Neural cell (in vitro differentiated cells): ENCODE measurements around the gene ELANE. TPM values are rescaled to one million over a fixed set of nuclear protein-coding genes. Genes with fewer than 3 reads are reported as not detected.

Experiments used
- H2AFZ ChIP-seq: fragments of 200-600, 300-800 bp; sonication (generic), shearing (Covaris generic); 2 replicates; pipeline ENCODE4 v1.6.0; 2014; ENCODE audit warnings: low read depth, mild to moderate bottlenecking, antibody characterized with exemption, low read length, moderate library complexity
- H3F3A ChIP-seq: fragments of 200-600 bp; shearing (Covaris generic); 2 replicates; pipeline ENCODE4 v1.6.1; 2016; ENCODE audit warnings: mild to moderate bottlenecking, moderate library complexity, mixed read lengths, antibody characterized with exemption, low read length; ENCODE audit not compliant: insufficient read depth, poor library complexity, severe bottlenecking
- H3K27ac ChIP-seq: fragments of 200-600, 300-800 bp; sonication (generic), shearing (Covaris generic); 2 replicates; pipeline ENCODE4 v1.5.1; 2014; ENCODE audit warnings: mild to moderate bottlenecking, low read length, moderate library complexity
- H3K27me3 ChIP-seq: fragments of 300-800, 200-600 bp; sonication (generic), shearing (Covaris generic); 2 replicates; pipeline ENCODE4 v1.6.0; 2014; ENCODE audit warnings: mild to moderate bottlenecking, low read depth, low read length, moderate library complexity; ENCODE audit not compliant: insufficient read depth
- H3K36me3 ChIP-seq: fragments of 300-800, 200-600 bp; sonication (generic), shearing (Covaris generic); 2 replicates; pipeline ENCODE4 v1.5.1; 2014; ENCODE audit warnings: mild to moderate bottlenecking, antibody characterized with exemption, low read length, moderate library complexity; ENCODE audit not compliant: insufficient read depth
- H3K4me2 ChIP-seq: fragments of 300-800, 200-600 bp; sonication (generic), shearing (Covaris generic); 2 replicates; pipeline ENCODE4 v1.6.0; 2014; ENCODE audit warnings: mild to moderate bottlenecking, low read length
- H3K4me3 ChIP-seq: fragments of 300-800, 200-600 bp; sonication (generic), shearing (Covaris generic); 2 replicates; pipeline ENCODE4 v1.5.1; 2014; ENCODE audit warnings: mild to moderate bottlenecking, low read length, moderate library complexity
- H3K79me2 ChIP-seq: fragments of 200-600 bp; shearing (Covaris generic); replicated peaks from 2 replicates; pipeline ENCODE4 v1.6.0; 2014; ENCODE audit warnings: mild to moderate bottlenecking, low read length, moderate library complexity; ENCODE audit not compliant: insufficient read depth
- H3K9ac ChIP-seq: fragments of 300-800, 200-600 bp; sonication (generic), shearing (Covaris generic); 2 replicates; pipeline ENCODE4 v1.6.1; 2016; ENCODE audit warnings: mild to moderate bottlenecking, low read length, mixed read lengths
- H3K9me2 ChIP-seq: fragments of 200-600 bp; shearing (Covaris generic); 2 replicates; pipeline ENCODE4 v1.6.1; 2016; ENCODE audit warnings: mild to moderate bottlenecking, low read length, mixed read lengths; ENCODE audit not compliant: insufficient read depth
- H3K9me3 ChIP-seq: fragments of 200-600, 300-800 bp; sonication (generic), shearing (Covaris generic); 2 replicates; pipeline ENCODE4 v1.6.1; 2016; ENCODE audit warnings: mild to moderate bottlenecking, mixed run types, low read length, moderate library complexity, mixed read lengths
- H4K20me1 ChIP-seq: fragments of 200-600 bp; shearing (Covaris generic); 2 replicates; pipeline ENCODE4 v1.6.1; 2016; ENCODE audit warnings: mild to moderate bottlenecking, mixed run types; ENCODE audit not compliant: insufficient read depth
- CTCF ChIP-seq: fragments of 450-650 bp; IDR thresholded peaks from 2 replicates; pipeline ENCODE4 v1.5.1; 2014; ENCODE audit warnings: antibody characterized with exemption, mild to moderate bottlenecking, moderate library complexity; ENCODE audit not compliant: poor library complexity, severe bottlenecking
- EP300 ChIP-seq: fragments of 450-650 bp; conservative IDR thresholded peaks from 2 replicates; pipeline ENCODE4 v1.6.1; 2014; ENCODE audit warnings: antibody characterized with exemption, mild to moderate bottlenecking, moderate library complexity; ENCODE audit not compliant: poor library complexity, severe bottlenecking
- EZH2 ChIP-seq: fragments of 200-600, 300-800 bp; shearing (Covaris generic), sonication (generic); IDR thresholded peaks from 2 replicates; pipeline ENCODE4 v1.6.1; 2014; ENCODE audit warnings: antibody characterized with exemption, low read length, borderline replicate concordance, mild to moderate bottlenecking; ENCODE audit not compliant: insufficient read depth, poor library complexity, severe bottlenecking
- MXI1 ChIP-seq: fragments of 450-650 bp; conservative IDR thresholded peaks from 2 replicates; pipeline ENCODE4 v1.6.1; 2014; ENCODE audit warnings: antibody characterized with exemption, mild to moderate bottlenecking; ENCODE audit not compliant: poor library complexity, severe bottlenecking
- POLR2AphosphoS5 ChIP-seq: IDR thresholded peaks from 2 replicates; pipeline ENCODE4 v1.6.1; 2012
- RAD21 ChIP-seq: fragments of 450-650 bp; conservative IDR thresholded peaks from 2 replicates; pipeline ENCODE4 v1.6.1; 2014; ENCODE audit warnings: antibody characterized with exemption, mild to moderate bottlenecking, moderate library complexity
- REST ChIP-seq: IDR thresholded peaks from 2 replicates; pipeline ENCODE4 v1.6.1; 2012; ENCODE audit warnings: borderline replicate concordance
- SMC3 ChIP-seq: fragments of 450-650 bp; conservative IDR thresholded peaks from 2 replicates; pipeline ENCODE4 v1.6.1; 2014; ENCODE audit warnings: antibody characterized with exemption, mild to moderate bottlenecking, moderate library complexity; ENCODE audit not compliant: poor library complexity
- TAF1 ChIP-seq: IDR thresholded peaks from 2 replicates; pipeline ENCODE4 v1.6.1; 2012; ENCODE audit warnings: low read depth
- polyA plus RNA-seq: library from polyadenylated mRNA; depleted of rRNA; stranded (reverse); fragments of >200 nt; gene quantifications from 2 replicates; pipeline ENCODE4 v1.2.3, GENCODE V29; 2014

The ELANE gene
- polyA plus RNA-seq, 1 donor from 2014 or later: not detected

GRCh38 chr19:831407-832369 is 20.4 kb upstream of the ELANE start:
- TF ChIP-seq CTCF: no peak
- TF ChIP-seq POLR2AphosphoS5: no peak
- no peaks in the 10 kb centered on the region for H3K79me2 ChIP-seq
- no peaks in the 10 kb centered on the region for H3K9me3 ChIP-seq

GRCh38 chr19:834216-834615 is 17.9 kb upstream of the ELANE start:
- TF ChIP-seq CTCF (no peak), EP300 (no peak), TAF1 (no peak), REST (no peak), RAD21 (no peak), EZH2 (no peak), MXI1 (no peak), POLR2AphosphoS5 (no peak), SMC3 (no peak)
- H3K79me2 ChIP-seq: no peaks in the 10 kb centered on the region
- no peak overlapping the region for H3K9ac ChIP-seq
- no peaks in the 10 kb centered on the region for H3K27me3 ChIP-seq
- no peaks in the 10 kb centered on the region for H3K36me3 ChIP-seq
- H3K9me3 ChIP-seq: no peaks in the 10 kb centered on the region
- no peaks in the 10 kb centered on the region for H3K9me2 ChIP-seq
- no peak overlapping the region for H3K4me2 ChIP-seq
- no peaks in the 10 kb centered on the region for H3F3A ChIP-seq
- H4K20me1 ChIP-seq: no peaks in the 10 kb centered on the region
- no peak overlapping the region for H3K4me3 ChIP-seq
- H3K27ac ChIP-seq: no peak overlapping the region
- no peak overlapping the region for H2AFZ ChIP-seq

More at GRCh38 chr19:831407-832369, 20.4 kb upstream of the ELANE start:
- Histone ChIP-seq H4K20me1 (no peaks in the 10 kb centered on the region), H3F3A (no peaks in the 10 kb centered on the region), H3K36me3 (no peaks in the 10 kb centered on the region), H3K27me3 (no peaks in the 10 kb centered on the region), H3K4me3 (no peak overlapping the region), H2AFZ (no peak overlapping the region), H3K27ac (no peak overlapping the region), H3K9ac (no peak overlapping the region), H3K9me2 (no peaks in the 10 kb centered on the region), H3K4me2 (no peak overlapping the region)
